SU-DHL-6 (cell line): ENCODE data around the gene GRXCR2.
"Not testable (repeated sequence)": the region's sequence is repeated elsewhere in the genome, so short reads cannot be mapped to it uniquely, and the experiment has no call there.

ENCODE experiments used
- H2AFZ ChIP-seq: fragments of 200-600 bp; sonication (generic); 2 replicates; pipeline ENCODE4 v1.6.1; 2014; ENCODE audit warnings: low read depth, mild to moderate bottlenecking, moderate library complexity, mixed read lengths, antibody characterized with exemption, low read length; ENCODE audit not compliant: severe bottlenecking
- H3F3A ChIP-seq: fragments of 200-600 bp; shearing (Covaris generic); 2 replicates; pipeline ENCODE4 v1.6.0; 2016; ENCODE audit warnings: antibody characterized with exemption, mild to moderate bottlenecking; ENCODE audit not compliant: insufficient read depth
- H3K27ac ChIP-seq: fragments of 200-600 bp; sonication (generic); 2 replicates; pipeline ENCODE4 v1.5.1; 2016; ENCODE audit warnings: low read depth, mild to moderate bottlenecking, low read length, moderate library complexity, mixed read lengths
- H3K27me3 ChIP-seq: fragments of 200-600 bp; sonication (generic), shearing (Covaris generic); 2 replicates; pipeline ENCODE4 v1.6.0; 2014; ENCODE audit warnings: mild to moderate bottlenecking, low read length
- H3K36me3 ChIP-seq: fragments of 200-600 bp; sonication (generic); 2 replicates; pipeline ENCODE4 v1.6.1; 2014; ENCODE audit warnings: mild to moderate bottlenecking, low read length, mixed read lengths
- H3K4me2 ChIP-seq: fragments of 300-600, 200-600 bp; shearing (Covaris generic), sonication (generic); 2 replicates; pipeline ENCODE4 v1.6.0; 2014; ENCODE audit warnings: low read length, low read depth, mild to moderate bottlenecking; ENCODE audit not compliant: poor library complexity, severe bottlenecking
- H3K4me3 ChIP-seq: fragments of 200-600 bp; sonication (generic); 2 replicates; pipeline ENCODE4 v1.5.1; 2014; ENCODE audit warnings: antibody characterized with exemption, low read length, mild to moderate bottlenecking, mixed read lengths; ENCODE audit not compliant: insufficient read depth, poor library complexity, severe bottlenecking
- H3K79me2 ChIP-seq: fragments of 200-600 bp; sonication (generic); 2 replicates; pipeline ENCODE4 v1.6.1; 2014; ENCODE audit warnings: mild to moderate bottlenecking, low read length, moderate library complexity; ENCODE audit not compliant: insufficient read depth
- H3K9ac ChIP-seq: fragments of 200-600 bp; sonication (generic); 2 replicates; pipeline ENCODE4 v1.7.0; 2014; ENCODE audit warnings: mild to moderate bottlenecking, low read length
- H3K9me2 ChIP-seq: fragments of 200-600 bp; sonication (generic); replicated peaks from 2 replicates; pipeline ENCODE4 v1.6.1; 2014; ENCODE audit warnings: low read length; ENCODE audit not compliant: insufficient read depth
- H3K9me3 ChIP-seq: fragments of 200-600 bp; sonication (generic); 2 replicates; pipeline ENCODE4 v1.6.1; 2014; ENCODE audit warnings: low read length, mixed read lengths; ENCODE audit not compliant: insufficient read depth
- H4K20me1 ChIP-seq: fragments of 200-600 bp; sonication (generic); 2 replicates; pipeline ENCODE4 v1.6.1; 2014; ENCODE audit warnings: low read depth, mild to moderate bottlenecking, antibody characterized with exemption, low read length, moderate library complexity, mixed read lengths
- EZH2phosphoT487 ChIP-seq: fragments of 200-600 bp; sonication (generic), shearing (Covaris generic); conservative IDR thresholded peaks from 2 replicates; pipeline ENCODE4 v1.6.1; 2018; ENCODE audit warnings: mild to moderate bottlenecking, antibody characterized with exemption, low read length, moderate library complexity, mixed read lengths
- TF ChIP-seq, protein P1 (sequence below): fragments of 200-600 bp; sonication (generic); IDR thresholded peaks from one replicate; pipeline ENCODE4 v1.5.1; 2017; ENCODE audit warnings: antibody characterized with exemption, mild to moderate bottlenecking, low read length, moderate library complexity; ENCODE audit not compliant: insufficient read depth, poor library complexity, severe bottlenecking

The GRXCR2 gene

GRCh38 chr5:145840458-145841132 is 32.2 kb downstream of the GRXCR2 start:
- H3F3A ChIP-seq = no peaks in the 10 kb centered on the region
- no peak for TF ChIP-seq EZH2phosphoT487
- TF ChIP-seq, protein P1, sequence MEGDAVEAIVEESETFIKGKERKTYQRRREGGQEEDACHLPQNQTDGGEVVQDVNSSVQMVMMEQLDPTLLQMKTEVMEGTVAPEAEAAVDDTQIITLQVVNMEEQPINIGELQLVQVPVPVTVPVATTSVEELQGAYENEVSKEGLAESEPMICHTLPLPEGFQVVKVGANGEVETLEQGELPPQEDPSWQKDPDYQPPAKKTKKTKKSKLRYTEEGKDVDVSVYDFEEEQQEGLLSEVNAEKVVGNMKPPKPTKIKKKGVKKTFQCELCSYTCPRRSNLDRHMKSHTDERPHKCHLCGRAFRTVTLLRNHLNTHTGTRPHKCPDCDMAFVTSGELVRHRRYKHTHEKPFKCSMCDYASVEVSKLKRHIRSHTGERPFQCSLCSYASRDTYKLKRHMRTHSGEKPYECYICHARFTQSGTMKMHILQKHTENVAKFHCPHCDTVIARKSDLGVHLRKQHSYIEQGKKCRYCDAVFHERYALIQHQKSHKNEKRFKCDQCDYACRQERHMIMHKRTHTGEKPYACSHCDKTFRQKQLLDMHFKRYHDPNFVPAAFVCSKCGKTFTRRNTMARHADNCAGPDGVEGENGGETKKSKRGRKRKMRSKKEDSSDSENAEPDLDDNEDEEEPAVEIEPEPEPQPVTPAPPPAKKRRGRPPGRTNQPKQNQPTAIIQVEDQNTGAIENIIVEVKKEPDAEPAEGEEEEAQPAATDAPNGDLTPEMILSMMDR = no peak

DNA sequence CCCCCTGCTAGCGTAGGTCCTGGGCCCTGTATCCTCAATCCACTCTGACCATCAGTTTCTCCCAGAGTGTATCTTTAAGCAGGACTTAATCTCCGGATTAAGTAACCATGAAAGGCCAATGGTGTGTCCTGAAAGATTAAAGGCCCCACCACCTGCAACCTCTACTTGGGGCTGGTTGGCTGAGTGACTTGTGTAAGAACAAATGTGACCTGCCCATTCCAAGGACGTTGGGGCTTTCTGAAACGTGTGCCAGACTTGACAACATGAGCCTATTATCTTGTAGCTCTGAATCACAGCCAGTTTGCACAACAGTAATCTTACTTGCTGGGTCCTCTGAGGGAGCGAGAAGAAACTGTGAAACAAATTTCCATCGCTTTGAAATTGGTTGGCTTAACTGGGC is 34.5 kb downstream of the GRXCR2 start:
- Histone ChIP-seq H4K20me1 (no peaks in the 10 kb centered on the region), H3K27ac (no peak overlapping the region), H2AFZ (no peak overlapping the region)

More at GRCh38 chr5:145840458-145841132, 32.2 kb downstream of the GRXCR2 start:
- Histone ChIP-seq H3K9ac (no peak overlapping the region), H4K20me1 (no peaks in the 10 kb centered on the region), H3K9me2 (no peaks in the 10 kb centered on the region), H3K79me2 (no peaks in the 10 kb centered on the region), H3K27ac (no peak overlapping the region), H3K9me3 (no peaks in the 10 kb centered on the region), H2AFZ (no peak overlapping the region), H3K27me3 (no peaks in the 10 kb centered on the region), H3K4me3 (no peak overlapping the region), H3K4me2 (no peak overlapping the region), H3K36me3 (no peaks in the 10 kb centered on the region)

DNA sequence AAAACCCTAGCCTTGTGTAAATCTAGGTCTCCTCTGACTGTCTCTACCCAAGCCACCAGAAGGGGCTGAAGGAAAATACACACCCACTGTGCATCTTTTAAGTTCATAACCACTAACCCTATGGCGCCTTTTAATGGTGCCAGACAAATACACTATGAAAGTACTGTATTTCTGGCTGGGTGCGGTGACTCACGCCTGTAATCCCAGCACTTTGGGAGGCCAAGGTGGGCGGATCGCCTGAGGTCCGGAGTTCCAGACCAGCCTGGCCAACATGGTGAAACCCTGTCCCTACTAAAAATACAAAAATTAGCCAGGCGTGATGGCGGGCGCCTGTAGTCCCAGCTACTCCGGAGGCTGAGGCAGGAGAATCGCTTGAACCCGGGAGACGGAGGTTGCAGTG is 36.6 kb downstream of the GRXCR2 start:
- not testable (repeated sequence) for H3K27ac ChIP-seq, H3K79me2 ChIP-seq, H3K4me3 ChIP-seq, H3K9me2 ChIP-seq, H4K20me1 ChIP-seq, H3K9me3 ChIP-seq, H3K4me2 ChIP-seq, H3K36me3 ChIP-seq, H3K9ac ChIP-seq, H3K27me3 ChIP-seq, H3F3A ChIP-seq, H2AFZ ChIP-seq

More for the DNA sequence above, 34.5 kb downstream of the GRXCR2 start:
- no peak overlapping the region for H3K9ac ChIP-seq
- no peaks in the 10 kb centered on the region for H3F3A ChIP-seq
- no peaks in the 10 kb centered on the region for H3K9me3 ChIP-seq
- H3K36me3 ChIP-seq = no peaks in the 10 kb centered on the region
- H3K27me3 ChIP-seq = no peaks in the 10 kb centered on the region
- TF ChIP-seq, protein P1 = no peak
- no peak for TF ChIP-seq EZH2phosphoT487
- no peaks in the 10 kb centered on the region for H3K9me2 ChIP-seq
- H3K4me2 ChIP-seq = no peak overlapping the region
- H3K4me3 ChIP-seq = no peak overlapping the region
- no peaks in the 10 kb centered on the region for H3K79me2 ChIP-seq

GRCh38 chr5:145835848-145836239 is 37.0 kb downstream of the GRXCR2 start:
- Histone ChIP-seq H2AFZ (no peak overlapping the region), H3K4me3 (no peak overlapping the region), H3K9me2 (no peaks in the 10 kb centered on the region), H3K9me3 (no peaks in the 10 kb centered on the region), H3K9ac (no peak overlapping the region), H3K27me3 (no peaks in the 10 kb centered on the region), H3K36me3 (no peaks in the 10 kb centered on the region), H3K4me2 (no peak overlapping the region), H3F3A (no peaks in the 10 kb centered on the region), H3K79me2 (no peaks in the 10 kb centered on the region), H3K27ac (no peak overlapping the region), H4K20me1 (no peaks in the 10 kb centered on the region)
- no peak for TF ChIP-seq EZH2phosphoT487
- TF ChIP-seq, protein P1 = no peak
